ENCODE measurements around the gene MYO1A. TPM values are rescaled to one million over a fixed set of nuclear protein-coding genes. Genes with fewer than 3 reads are reported as not detected.

The MYO1A gene
- total RNA-seq, 3 donors from 2014 or later (not counting 1 experiment from before 2014, with no cell fraction given), result 1.1 TPM; not detected in 2

DNA sequence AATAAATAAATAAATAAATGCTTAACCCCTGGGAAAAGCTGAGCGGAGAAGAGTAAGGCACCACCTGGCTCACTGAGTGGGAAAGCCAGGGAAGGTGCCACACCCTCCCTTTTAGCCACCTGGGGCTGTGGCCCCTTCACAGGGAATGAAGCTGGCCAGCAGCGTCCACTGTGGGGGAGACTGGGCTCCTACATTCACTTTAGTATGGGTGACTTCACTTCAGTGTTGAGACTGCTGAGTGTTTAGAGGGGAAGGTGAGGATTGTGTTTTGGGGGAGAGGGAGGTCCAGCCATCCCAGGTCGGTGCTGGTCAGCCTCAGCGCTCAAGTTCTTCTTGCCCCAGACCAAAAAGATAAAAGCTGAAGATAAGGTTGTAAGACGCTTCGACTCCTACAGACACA lies 40.6 kb upstream of the MYO1A start:
- Mint-ChIP-seq H3K4me3 (peak overlapping the region; percentile 37), H3K36me3 (no peaks in the 10 kb centered on the region), H3K9me3 (no peaks in the 10 kb centered on the region), H3K27me3 (ENCODE audit: low read depth in 2 of 2) (no peaks in the 10 kb centered on the region), H3K4me1 (peaks cover 28 to 45% of the 10 kb centered on the region in 2 donors), H3K27ac (no peak overlapping the region)
- no peak overlapping the region for H3K27ac ChIP-seq (ENCODE audit: low read length)
- no peaks in the 10 kb centered on the region for H3K9me3 ChIP-seq (ENCODE audit: control insufficient read depth, insufficient read depth, low read length)
- WGBS (ENCODE audit: insufficient coverage), result 91% methylated on average over 6 of the region's 6 CpGs
- peaks cover 56% of the 10 kb centered on the region for H3K4me1 ChIP-seq (ENCODE audit: control insufficient read depth, insufficient read depth, low read length)
- intact Hi-C loops (cut with micrococcal nuclease), result no loop called here
- H3K4me3 ChIP-seq (ENCODE audit: low read length), result no peak overlapping the region
- ATAC-seq (no peak), DNase-seq (no peak)
- H3K36me3 ChIP-seq (ENCODE audit: control insufficient read depth, insufficient read depth, low read length), result peaks cover 11% of the 10 kb centered on the region
- TF ChIP-seq, protein P1, sequence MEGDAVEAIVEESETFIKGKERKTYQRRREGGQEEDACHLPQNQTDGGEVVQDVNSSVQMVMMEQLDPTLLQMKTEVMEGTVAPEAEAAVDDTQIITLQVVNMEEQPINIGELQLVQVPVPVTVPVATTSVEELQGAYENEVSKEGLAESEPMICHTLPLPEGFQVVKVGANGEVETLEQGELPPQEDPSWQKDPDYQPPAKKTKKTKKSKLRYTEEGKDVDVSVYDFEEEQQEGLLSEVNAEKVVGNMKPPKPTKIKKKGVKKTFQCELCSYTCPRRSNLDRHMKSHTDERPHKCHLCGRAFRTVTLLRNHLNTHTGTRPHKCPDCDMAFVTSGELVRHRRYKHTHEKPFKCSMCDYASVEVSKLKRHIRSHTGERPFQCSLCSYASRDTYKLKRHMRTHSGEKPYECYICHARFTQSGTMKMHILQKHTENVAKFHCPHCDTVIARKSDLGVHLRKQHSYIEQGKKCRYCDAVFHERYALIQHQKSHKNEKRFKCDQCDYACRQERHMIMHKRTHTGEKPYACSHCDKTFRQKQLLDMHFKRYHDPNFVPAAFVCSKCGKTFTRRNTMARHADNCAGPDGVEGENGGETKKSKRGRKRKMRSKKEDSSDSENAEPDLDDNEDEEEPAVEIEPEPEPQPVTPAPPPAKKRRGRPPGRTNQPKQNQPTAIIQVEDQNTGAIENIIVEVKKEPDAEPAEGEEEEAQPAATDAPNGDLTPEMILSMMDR (IDR thresholded peaks at IDR 0.05), result no peak
- H3K27me3 ChIP-seq (ENCODE audit: control insufficient read depth, insufficient read depth, low read length), result no peaks in the 10 kb centered on the region

DNA sequence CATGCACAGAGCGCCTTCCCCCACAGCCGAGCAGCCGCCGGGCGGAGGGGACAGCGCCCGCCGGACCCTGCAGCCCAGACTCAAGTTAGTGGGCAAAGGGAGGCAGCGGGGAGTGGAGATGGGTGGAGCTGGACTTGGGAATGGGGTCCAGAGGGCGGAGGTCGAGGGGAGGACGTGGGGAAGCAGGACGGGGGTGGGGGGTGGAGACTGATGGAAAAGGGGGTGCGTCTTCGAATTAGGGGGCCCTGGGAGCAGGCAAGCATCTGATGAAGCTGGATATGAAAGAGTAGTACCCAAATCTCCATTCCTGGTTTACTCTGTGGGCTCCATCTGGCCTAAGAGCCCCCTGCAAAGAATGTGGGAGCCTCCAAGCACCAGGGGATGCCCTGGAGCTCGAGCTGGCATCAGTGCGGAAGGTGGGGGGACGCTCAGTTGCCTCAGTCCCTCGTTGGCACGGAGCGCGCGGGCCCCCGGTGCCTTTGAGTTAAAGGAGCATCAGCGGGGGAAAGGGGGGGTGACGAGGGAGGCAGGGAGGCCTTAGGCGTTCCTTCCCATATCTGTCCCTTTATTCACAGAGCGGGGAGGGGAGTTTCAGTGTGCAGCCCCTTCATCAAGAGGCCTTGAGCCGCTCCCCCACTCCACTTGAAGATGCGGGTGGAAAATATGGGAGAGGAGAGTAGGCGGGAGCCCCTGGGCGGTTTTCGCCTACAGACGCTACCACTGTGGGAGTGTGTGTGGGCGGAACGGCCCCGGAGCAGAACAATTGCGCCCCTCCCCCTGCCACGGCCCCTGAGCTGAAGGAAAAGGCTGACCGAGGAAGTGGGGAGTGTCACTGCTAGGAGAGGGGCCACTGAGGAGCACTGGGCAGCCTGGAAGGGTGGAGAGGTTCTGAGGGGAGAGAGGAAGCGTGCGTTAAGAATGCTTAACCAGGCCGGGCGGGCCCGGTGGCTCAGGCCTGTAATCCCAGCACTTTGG lies 39.6 kb upstream of the MYO1A start:
- no peak overlapping the region for H3K27ac ChIP-seq (ENCODE audit: low read length)
- H3K27me3 ChIP-seq (ENCODE audit: control insufficient read depth, insufficient read depth, low read length), result no peaks in the 10 kb centered on the region
- intact Hi-C loops (cut with micrococcal nuclease), result no loop called here
- WGBS (ENCODE audit: insufficient coverage), result 2% methylated on average over 42 of the region's 45 CpGs
- H3K4me3 ChIP-seq (ENCODE audit: low read length), result peak overlapping the region; percentile 56
- H3K27ac Mint-ChIP-seq, result peak overlapping the region; percentile 21 to 95
- no peaks in the 10 kb centered on the region for H3K36me3 Mint-ChIP-seq
- peaks cover 28 to 45% of the 10 kb centered on the region in 2 donors for H3K4me1 Mint-ChIP-seq
- peak overlapping the region; percentile 87 for H3K4me3 Mint-ChIP-seq
- no peaks in the 10 kb centered on the region for H3K9me3 ChIP-seq (ENCODE audit: control insufficient read depth, insufficient read depth, low read length)
- ATAC-seq (no peak), DNase-seq (peak in 1 of 2 donors; percentile 61)
- TF ChIP-seq, protein P1 (IDR thresholded peaks at IDR 0.05), result no peak
- peaks cover 55% of the 10 kb centered on the region for H3K4me1 ChIP-seq (ENCODE audit: control insufficient read depth, insufficient read depth, low read length)
- peaks cover 1% of the 10 kb centered on the region for H3K36me3 ChIP-seq (ENCODE audit: control insufficient read depth, insufficient read depth, low read length)
- H3K27me3 Mint-ChIP-seq (ENCODE audit: low read depth in 2 of 2), result no peaks in the 10 kb centered on the region
- H3K9me3 Mint-ChIP-seq, result no peaks in the 10 kb centered on the region

DNA sequence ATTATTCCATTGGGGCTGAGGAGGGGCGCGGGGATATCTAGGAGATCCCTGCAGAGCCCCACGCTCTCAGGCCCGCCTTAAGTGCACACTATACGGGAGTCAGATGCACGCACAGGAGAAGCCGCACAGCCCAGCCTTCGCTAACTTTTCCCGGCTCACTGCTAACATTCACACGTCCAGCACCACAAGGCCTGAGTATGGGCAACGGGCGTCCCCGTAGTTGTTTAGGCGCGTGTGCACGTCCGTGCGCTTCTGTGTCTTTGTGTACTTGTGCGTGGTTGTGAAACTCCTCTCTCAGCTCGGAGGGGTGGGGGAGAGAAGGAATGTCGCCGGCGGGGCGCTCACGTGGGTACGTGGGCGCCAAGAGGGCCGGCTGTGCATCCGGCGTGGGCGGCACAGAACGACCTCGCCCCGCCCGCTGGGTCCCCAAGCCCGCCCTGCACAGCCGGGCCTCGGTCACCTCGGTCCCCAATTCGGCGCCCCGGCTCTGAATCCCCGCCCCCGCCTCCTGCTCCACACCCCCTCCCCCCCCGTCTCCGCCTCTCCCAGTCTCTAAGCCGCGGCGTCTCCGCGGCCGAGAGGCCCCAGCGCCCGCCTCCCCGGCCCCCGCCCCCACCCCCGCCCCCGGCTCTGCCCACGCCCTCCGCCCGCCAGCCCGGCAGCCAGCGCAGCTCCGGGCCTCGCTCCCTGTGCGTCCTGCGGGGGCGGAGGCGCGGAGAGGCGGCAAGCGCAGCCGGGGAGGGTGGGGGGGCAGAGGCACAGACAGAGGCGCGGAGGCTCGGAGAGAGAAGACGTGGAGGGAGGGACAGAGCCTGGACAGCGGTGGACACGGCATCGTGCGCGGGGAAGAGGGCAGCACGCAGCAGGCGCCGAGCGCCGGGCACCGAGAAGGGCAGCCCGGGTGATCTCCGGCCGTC lies 38.7 kb upstream of the MYO1A start, which contains the start of gene NAB2:
TSS of gene NAB2 (plus strand) at position 761 of the 917 bp plus-strand sequence. CDS start 158 bp downstream, outside the sequence.
- H3K4me3 Mint-ChIP-seq, result peak within 1 kb of the TSS; percentile 90
- intact Hi-C loops (cut with micrococcal nuclease), result loop anchor here (1.0 kb wide), 1 partner anchor 9 kb away; no protein-coding TSS in a partner anchor
- WGBS (ENCODE audit: insufficient coverage), result 0% methylated on average over 73 of the region's 91 CpGs
- H3K27ac ChIP-seq (ENCODE audit: low read length), result peak within 1 kb of the TSS; percentile 100
- ATAC-seq (peak; percentile 73 to 90 (median 81)), DNase-seq (peak; percentile 84 to 97)
- peaks cover 45% of the 10 kb centered on the region for H3K4me1 ChIP-seq (ENCODE audit: control insufficient read depth, insufficient read depth, low read length)
- H3K36me3 Mint-ChIP-seq, result no peaks in the 10 kb centered on the region
- peaks cover 25 to 42% of the 10 kb centered on the region in 2 donors for H3K4me1 Mint-ChIP-seq
- H3K27me3 Mint-ChIP-seq (ENCODE audit: low read depth in 2 of 2), result no peaks in the 10 kb centered on the region
- no peaks in the 10 kb centered on the region for H3K27me3 ChIP-seq (ENCODE audit: control insufficient read depth, insufficient read depth, low read length)
- peak within 1 kb of the TSS; percentile 92 to 95 for H3K27ac Mint-ChIP-seq
- no peaks in the 10 kb centered on the region for H3K9me3 Mint-ChIP-seq
- peak within 1 kb of the TSS; percentile 71 for H3K4me3 ChIP-seq (ENCODE audit: low read length)
- H3K9me3 ChIP-seq (ENCODE audit: control insufficient read depth, insufficient read depth, low read length), result no peaks in the 10 kb centered on the region
- H3K36me3 ChIP-seq (ENCODE audit: control insufficient read depth, insufficient read depth, low read length), result peaks cover 1% of the 10 kb centered on the region
- TF ChIP-seq, protein P1 (IDR thresholded peaks at IDR 0.05), result no peak

All from natural killer cell (primary cell).